HEK293 (cell line): Measurements from ENCODE around the gene CASP14.

ENCODE experiments used
- CTCF ChIA-PET: fragments of 350-600 bp; formaldehyde crosslinking; extraction: SDS; loops from one replicate; lab custom pipeline; 2021; ENCODE audit warnings: antibody characterized with exemption; lab: Yijun Ruan, JAX
- POLR2A ChIA-PET: fragments of 300-600 bp; formaldehyde crosslinking; extraction: SDS; loops from one replicate; lab custom pipeline; 2020; ENCODE audit warnings: antibody characterized with exemption, inconsistent platforms; lab: Yijun Ruan, JAX
- H3K27ac ChIP-seq: fragments of 200-500 bp; sonication (Bioruptor generic); 2 replicates; pipeline ENCODE4 v1.5.1; 2014; ENCODE audit warnings: low read depth, low read length, control low read depth, inconsistent platforms; ENCODE audit errors: extremely low read depth
- H3K36me3 ChIP-seq, 2 experiments: fragments of 200-500 bp in 1 of 2; sonication (Bioruptor generic) in 1 of 2; 1 replicate in 1 of 2; 2 replicates in 1 of 2; pipeline ENCODE4 v1.5.1; 2014 to 2017; ENCODE audit warnings: inconsistent platforms in 2 of 2, low read length in 2 of 2; ENCODE audit not compliant: control insufficient read depth in 2 of 2, insufficient read depth in 1 of 2
- H3K4me1 ChIP-seq: fragments of 200-500 bp; sonication (Bioruptor generic); 2 replicates; pipeline ENCODE4 v1.5.1; 2014; ENCODE audit warnings: mild to moderate bottlenecking, low read length, inconsistent platforms; ENCODE audit not compliant: control insufficient read depth, insufficient read depth
- H3K4me3 ChIP-seq: 2 replicates; pipeline ENCODE4 v1.5.1; 2011; ENCODE audit warnings: low read depth, mild to moderate bottlenecking, control low read depth, low read length, moderate library complexity
- H3K9me3 ChIP-seq: fragments of 200-500 bp; sonication (Bioruptor generic); 2 replicates; pipeline ENCODE4 v1.5.1; 2014; ENCODE audit warnings: low read depth, low read length, inconsistent platforms; ENCODE audit not compliant: control insufficient read depth, insufficient read depth
- BCL6B ChIP-seq: fragments of 450-650 bp; formaldehyde crosslinking; IDR thresholded peaks from 2 replicates; pipeline ENCODE4 v1.5.1; 2017; ENCODE audit warnings: missing biosample characterization, missing genetic modification characterization
- GLIS1 ChIP-seq: fragments of 450-650 bp; formaldehyde crosslinking; IDR thresholded peaks from 2 replicates; pipeline ENCODE4 v1.5.1; 2016; ENCODE audit warnings: missing biosample characterization, missing genetic modification characterization
- HOXA7 ChIP-seq: sonication (generic); formaldehyde crosslinking; IDR thresholded peaks from 2 replicates; pipeline ENCODE4 v1.8.1; 2022; ENCODE audit warnings: missing genetic modification reagents, borderline replicate concordance
- INSM2 ChIP-seq: fragments of 450-650 bp; formaldehyde crosslinking; IDR thresholded peaks from 2 replicates; pipeline ENCODE4 v1.5.1; 2016; ENCODE audit warnings: missing biosample characterization, missing genetic modification characterization
- MEIS1 ChIP-seq: sonication (generic); formaldehyde crosslinking; IDR thresholded peaks from 2 replicates; pipeline ENCODE4 v1.8.1; 2022; ENCODE audit warnings: missing genetic modification reagents, mild to moderate bottlenecking, borderline replicate concordance
- OSR2 ChIP-seq: fragments of 450-650 bp; formaldehyde crosslinking; IDR thresholded peaks from 2 replicates; pipeline ENCODE4 v1.5.1; 2016; ENCODE audit warnings: missing biosample characterization, missing genetic modification characterization
- SP2 ChIP-seq: fragments of 450-650 bp; formaldehyde crosslinking; IDR thresholded peaks from 2 replicates; pipeline ENCODE4 v1.5.1; 2016; ENCODE audit warnings: missing biosample characterization, missing genetic modification characterization
- ZBTB7A ChIP-seq: fragments of 450-650 bp; formaldehyde crosslinking; IDR thresholded peaks from 2 replicates; pipeline ENCODE4 v1.5.1; 2016; ENCODE audit warnings: low read depth, missing biosample characterization, missing genetic modification characterization
- ZBTB8A ChIP-seq: fragments of 450-650 bp; formaldehyde crosslinking; IDR thresholded peaks from 2 replicates; pipeline ENCODE4 v1.5.1; 2016; ENCODE audit warnings: missing biosample characterization, missing genetic modification characterization
- ZEB2 ChIP-seq: fragments of 450-650 bp; formaldehyde crosslinking; IDR thresholded peaks from 2 replicates; pipeline ENCODE4 v1.5.1; 2016; ENCODE audit warnings: missing biosample characterization, missing genetic modification characterization
- ZIC2 ChIP-seq: fragments of 450-650 bp; formaldehyde crosslinking; IDR thresholded peaks from 2 replicates; pipeline ENCODE4 v1.5.1; 2016; ENCODE audit warnings: missing biosample characterization, missing genetic modification characterization
- ZNF157 ChIP-seq: fragments of 450-650 bp; formaldehyde crosslinking; IDR thresholded peaks from 2 replicates; pipeline ENCODE4 v1.5.1; 2016; ENCODE audit warnings: missing biosample characterization, missing genetic modification characterization
- ZNF174 ChIP-seq: fragments of 450-650 bp; formaldehyde crosslinking; IDR thresholded peaks from 2 replicates; pipeline ENCODE4 v1.5.0; 2017; ENCODE audit warnings: missing biosample characterization, mild to moderate bottlenecking, missing genetic modification characterization
- ZNF398 ChIP-seq: fragments of 450-650 bp; formaldehyde crosslinking; IDR thresholded peaks from 2 replicates; pipeline ENCODE4 v1.5.1; 2017; ENCODE audit warnings: missing biosample characterization, missing genetic modification characterization
- ZNF488 ChIP-seq: fragments of 450-650 bp; formaldehyde crosslinking; IDR thresholded peaks from 2 replicates; pipeline ENCODE4 v1.5.1; 2016; ENCODE audit warnings: missing biosample characterization, missing genetic modification characterization
- ZNF514 ChIP-seq: fragments of 450-650 bp; formaldehyde crosslinking; IDR thresholded peaks from 2 replicates; pipeline ENCODE4 v1.5.1; 2016; ENCODE audit warnings: missing biosample characterization, missing genetic modification characterization
- ZNF544 ChIP-seq: fragments of 450-650 bp; formaldehyde crosslinking; IDR thresholded peaks from 2 replicates; pipeline ENCODE4 v1.5.0; 2017; ENCODE audit warnings: missing biosample characterization, missing genetic modification characterization
- ZNF549 ChIP-seq: fragments of 450-650 bp; IDR thresholded peaks from 2 replicates; pipeline ENCODE4 v1.5.1; 2018; ENCODE audit warnings: missing biosample characterization, missing genetic modification characterization, mild to moderate bottlenecking, inconsistent platforms, moderate library complexity
- ZNF560 ChIP-seq: fragments of 450-650 bp; formaldehyde crosslinking; IDR thresholded peaks from 2 replicates; pipeline ENCODE4 v1.5.1; 2017; ENCODE audit warnings: missing biosample characterization, missing genetic modification characterization, borderline replicate concordance
- ZNF785 ChIP-seq: fragments of 450-650 bp; formaldehyde crosslinking; IDR thresholded peaks from 2 replicates; pipeline ENCODE4 v1.5.1; 2016; ENCODE audit warnings: missing biosample characterization, missing genetic modification characterization
- TF ChIP-seq, protein P1 (sequence below): fragments of 450-650 bp; formaldehyde crosslinking; IDR thresholded peaks from 2 replicates; pipeline ENCODE4 v1.5.1; 2016; ENCODE audit warnings: missing biosample characterization, missing genetic modification characterization

The CASP14 gene

DNA sequence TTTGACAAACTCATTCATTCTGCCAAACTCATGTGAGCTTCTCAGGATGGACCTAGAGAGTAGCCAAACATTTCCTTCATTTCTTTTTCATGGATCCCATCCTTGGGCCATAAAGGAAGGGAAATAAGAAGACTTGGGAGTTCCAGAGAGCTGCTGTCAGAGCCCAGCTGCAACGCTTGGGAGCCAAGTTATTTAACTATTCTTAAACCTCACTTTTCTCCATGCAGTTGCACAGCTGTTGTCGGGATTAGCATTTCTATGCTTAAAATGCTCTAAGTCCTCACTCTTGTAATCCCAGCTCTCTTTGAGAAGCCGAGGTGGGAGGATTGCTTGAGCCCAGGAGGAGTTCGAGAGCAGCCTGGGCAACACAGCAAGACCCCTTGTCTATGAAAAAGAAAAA lies 11.7 kb upstream of the CASP14 start (continued):
- TF ChIP-seq ZBTB7A (tag by site-specific recombination) (no peak), HOXA7 (no peak), MEIS1 (CRISPR knock-in tag) (no peak), ZBTB8A (tag by site-specific recombination) (no peak), BCL6B (tag by site-specific recombination) (no peak)
- TF ChIP-seq, protein P1, sequence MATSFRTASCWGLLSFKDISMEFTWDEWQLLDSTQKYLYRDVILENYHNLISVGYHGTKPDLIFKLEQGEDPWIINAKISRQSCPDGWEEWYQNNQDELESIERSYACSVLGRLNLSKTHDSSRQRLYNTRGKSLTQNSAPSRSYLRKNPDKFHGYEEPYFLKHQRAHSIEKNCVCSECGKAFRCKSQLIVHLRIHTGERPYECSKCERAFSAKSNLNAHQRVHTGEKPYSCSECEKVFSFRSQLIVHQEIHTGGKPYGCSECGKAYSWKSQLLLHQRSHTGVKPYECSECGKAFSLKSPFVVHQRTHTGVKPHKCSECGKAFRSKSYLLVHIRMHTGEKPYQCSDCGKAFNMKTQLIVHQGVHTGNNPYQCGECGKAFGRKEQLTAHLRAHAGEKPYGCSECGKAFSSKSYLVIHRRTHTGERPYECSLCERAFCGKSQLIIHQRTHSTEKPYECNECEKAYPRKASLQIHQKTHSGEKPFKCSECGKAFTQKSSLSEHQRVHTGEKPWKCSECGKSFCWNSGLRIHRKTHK (tag by site-specific recombination) = no peak

GRCh38 chr19:15038294-15038693 lies 11.0 kb upstream of the CASP14 start:
- ChIA-PET POLR2A (no interaction called here), CTCF (no interaction called here)
- H3K4me3 ChIP-seq = no peak overlapping the region
- no peaks in the 10 kb centered on the region for H3K4me1 ChIP-seq
- no peak for TF ChIP-seq ZNF157
- TF ChIP-seq ZIC2 (tag by site-specific recombination) = peak; percentile 54
- no peak for TF ChIP-seq ZNF544 (tag by site-specific recombination)
- peak; percentile 25; the same call in 1 of the 2 replicates for TF ChIP-seq GLIS1 (tag by site-specific recombination)
- no peak for TF ChIP-seq ZNF785
- H3K36me3 ChIP-seq = no peaks in the 10 kb centered on the region
- H3K9me3 ChIP-seq = no peaks in the 10 kb centered on the region
- no peak overlapping the region for H3K27ac ChIP-seq

- no peak for TF ChIP-seq ZNF398 (tag by site-specific recombination)
- peak; percentile 5; the same call in 1 of the 2 replicates for TF ChIP-seq ZNF488
- 0 out of 2 replicates have a peak, but pooled peaks have one; percentile 3 for TF ChIP-seq ZNF560 (tag by site-specific recombination)
- TF ChIP-seq ZEB2 (tag by site-specific recombination) = peak; percentile 96
- no peaks in the 10 kb centered on the region for H3K36me3 ChIP-seq
- H3K9me3 ChIP-seq = no peaks in the 10 kb centered on the region
- no peaks in the 10 kb centered on the region for H3K4me1 ChIP-seq
- POLR2A ChIA-PET = no interaction called here
- no peak overlapping the region for H3K4me3 ChIP-seq
- H3K27ac ChIP-seq = no peak overlapping the region
- CTCF ChIA-PET = interaction anchor here (0.5 kb wide), 1 partner anchor 110 kb away, joined by 4 read pairs; no protein-coding TSS in a partner anchor
Observed at GRCh38 chr19:15042003-15042402, 7.3 kb upstream of the CASP14 start.

DNA sequence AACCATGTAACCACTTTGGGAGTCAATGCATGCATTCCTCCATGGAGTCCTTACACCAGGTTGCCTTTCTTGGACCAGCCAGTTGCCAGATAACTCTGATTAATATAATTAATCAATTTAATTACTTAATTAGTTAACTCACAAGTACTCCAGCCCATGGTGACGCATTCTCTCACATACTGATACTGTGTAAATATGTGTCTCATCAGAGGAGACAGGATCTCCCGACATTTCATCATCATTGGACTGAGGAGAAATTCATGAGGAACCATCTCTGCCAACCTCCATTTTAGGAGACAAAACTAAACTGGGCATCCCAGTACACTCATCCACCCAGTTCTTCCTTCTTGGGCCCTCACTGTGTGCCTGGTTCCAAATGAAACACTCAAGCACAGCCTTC lies 6.5 kb upstream of the CASP14 start:
- no peaks in the 10 kb centered on the region for H3K4me1 ChIP-seq
- H3K27ac ChIP-seq = no peak overlapping the region
- CTCF ChIA-PET = no interaction called here
- no peak for TF ChIP-seq INSM2 (tag by site-specific recombination)
- TF ChIP-seq ZNF174 = no peak
- no peak for TF ChIP-seq ZNF514 (tag by site-specific recombination)
- TF ChIP-seq ZNF549 (tag by site-specific recombination) = no peak
- no peak for TF ChIP-seq SP2 (tag by site-specific recombination)
- no peak for TF ChIP-seq MEIS1 (CRISPR knock-in tag)
- no peak for TF ChIP-seq OSR2 (tag by site-specific recombination)
- TF ChIP-seq, all 188 proteins: peak for 0
- Histone ChIP-seq H3K36me3 (no peaks in the 10 kb centered on the region), H3K9me3 (no peaks in the 10 kb centered on the region), H3K4me3 (no peak overlapping the region)
- POLR2A ChIA-PET = no interaction called here
